Epithelial cell of esophagus (primary cell): ENCODE data around the gene EVL.

ENCODE experiments used
- DNase-seq: peaks from one replicate; pipeline ENCODE4 v3.0.0; 2010; ENCODE audit warnings: low read depth
- H3K4me3 ChIP-seq: 2 replicates; pipeline ENCODE4 v1.5.1; 2011; ENCODE audit warnings: mild to moderate bottlenecking, low read length, control low read depth
- CTCF ChIP-seq: IDR thresholded peaks from 2 replicates; pipeline ENCODE4 v1.5.1; 2011; ENCODE audit warnings: low read depth, mild to moderate bottlenecking, low read length, control low read depth, inconsistent platforms; ENCODE audit not compliant: insufficient read depth; ENCODE audit errors: missing control alignments

EVL gene

GRCh38 chr14:100031506-100032281 is 33.5 kb upstream of the EVL start:
- peak; percentile 98 for DNase-seq
- H3K4me3 ChIP-seq: peak overlapping the region; percentile 47
- TF ChIP-seq CTCF: no peak

- H3K4me3 ChIP-seq: no peak overlapping the region
- no peak for DNase-seq
- no peak for TF ChIP-seq CTCF
Measured at GRCh38 chr14:100032738-100033137, 32.5 kb upstream of the EVL start.

DNA sequence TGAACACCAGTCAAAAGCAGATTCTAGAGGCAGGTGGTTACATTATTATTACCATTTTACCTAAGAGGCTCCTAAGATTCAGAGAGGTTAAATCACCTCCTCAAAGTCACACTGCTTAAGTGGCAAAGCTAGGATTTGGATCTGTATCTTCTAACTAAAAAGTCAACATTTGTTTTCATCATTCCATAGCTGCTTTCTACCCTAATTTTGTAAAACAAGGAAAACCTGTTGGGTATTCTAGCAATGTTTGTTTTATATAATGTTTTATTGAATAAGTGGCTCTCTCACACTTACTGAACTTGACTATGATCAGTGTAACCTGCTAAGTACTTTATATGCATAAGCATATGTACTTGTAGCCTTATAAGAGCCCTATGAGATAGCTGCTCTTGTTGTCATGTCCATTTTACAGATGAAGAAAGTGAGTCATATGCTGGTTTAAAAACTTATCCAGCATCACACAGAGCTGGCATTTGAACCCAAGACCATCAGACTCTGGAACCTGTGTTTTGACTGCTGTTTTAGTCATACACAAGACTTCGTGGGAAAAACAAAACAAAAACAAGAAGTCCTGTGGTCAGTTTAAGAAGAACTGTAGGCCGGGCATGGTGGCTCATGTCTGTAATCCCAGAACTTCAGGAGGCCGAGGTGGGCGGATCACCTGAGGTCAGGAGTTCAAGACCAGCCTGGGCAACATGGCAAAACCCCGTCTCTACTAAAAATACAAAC is 31.7 kb upstream of the EVL start:
- no peak for DNase-seq
- TF ChIP-seq CTCF: no peak
- no peak overlapping the region for H3K4me3 ChIP-seq

DNA sequence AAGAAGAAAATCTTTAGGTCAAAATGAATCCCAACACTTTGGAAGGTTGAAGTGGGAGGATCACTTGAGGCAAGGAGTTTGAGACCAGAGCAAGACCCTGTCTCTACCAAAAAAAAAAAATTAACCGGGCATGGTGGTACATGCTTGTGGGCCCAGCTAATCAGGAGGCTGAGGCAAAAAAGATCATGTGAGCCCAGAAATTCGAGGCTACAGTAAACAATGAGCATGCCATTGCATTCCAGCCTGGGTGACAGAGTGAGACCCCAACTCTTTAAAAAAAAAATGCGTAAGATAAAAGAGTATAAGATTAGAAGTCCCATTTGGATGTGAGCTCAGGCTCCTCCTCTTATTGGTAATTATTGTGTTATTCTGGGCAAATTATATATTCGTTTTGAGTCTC is 30.8 kb upstream of the EVL start:
- DNase-seq: no peak

GRCh38 chr14:100034961-100035500 is 30.2 kb upstream of the EVL start:
- TF ChIP-seq CTCF: no peak
- no peak overlapping the region for H3K4me3 ChIP-seq
- DNase-seq: no peak

More for the DNA sequence above, 30.8 kb upstream of the EVL start:
- H3K4me3 ChIP-seq: no peak overlapping the region
- no peak for TF ChIP-seq CTCF

DNA sequence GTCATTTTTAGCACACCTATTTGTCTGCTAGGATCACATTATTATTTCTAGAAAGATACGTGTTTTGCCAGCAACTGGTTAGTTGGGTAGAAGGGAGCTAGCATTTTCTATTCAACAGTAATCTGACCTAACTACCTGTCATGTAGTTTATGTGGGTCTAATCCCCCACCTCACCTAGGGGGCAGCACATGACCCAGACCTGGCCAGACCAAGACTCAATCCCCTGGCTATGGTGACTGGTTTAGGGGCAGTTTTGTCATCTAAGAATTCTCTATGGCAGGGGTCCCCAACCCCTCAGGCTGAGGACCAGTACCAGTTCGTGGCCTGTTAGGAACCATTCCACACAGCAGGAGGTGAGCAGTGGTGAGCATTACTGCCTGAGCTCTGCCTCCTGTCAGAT is 29.5 kb upstream of the EVL start:
- H3K4me3 ChIP-seq: no peak overlapping the region
- DNase-seq: no peak
- TF ChIP-seq CTCF: no peak
